WI38 (cell line): Measurements from ENCODE around the gene SRRM3.
A peak's percentile ranks its signal among the peaks of the same experiment; 100 is the strongest.
"Not testable (repeated sequence)": the region's sequence is repeated elsewhere in the genome, so short reads cannot be mapped to it uniquely, and the experiment has no call there.

Experiments used
- H3K4me3 ChIP-seq: 2 replicates; pipeline ENCODE4 v1.5.1; 2011; ENCODE audit warnings: low read depth, mild to moderate bottlenecking, control low read depth, low read length
- TF ChIP-seq, protein P1 (sequence below): IDR thresholded peaks from 2 replicates; pipeline ENCODE4 v1.5.1; 2012; ENCODE audit warnings: low read depth, mild to moderate bottlenecking, control low read depth, low read length

Gene SRRM3

DNA sequence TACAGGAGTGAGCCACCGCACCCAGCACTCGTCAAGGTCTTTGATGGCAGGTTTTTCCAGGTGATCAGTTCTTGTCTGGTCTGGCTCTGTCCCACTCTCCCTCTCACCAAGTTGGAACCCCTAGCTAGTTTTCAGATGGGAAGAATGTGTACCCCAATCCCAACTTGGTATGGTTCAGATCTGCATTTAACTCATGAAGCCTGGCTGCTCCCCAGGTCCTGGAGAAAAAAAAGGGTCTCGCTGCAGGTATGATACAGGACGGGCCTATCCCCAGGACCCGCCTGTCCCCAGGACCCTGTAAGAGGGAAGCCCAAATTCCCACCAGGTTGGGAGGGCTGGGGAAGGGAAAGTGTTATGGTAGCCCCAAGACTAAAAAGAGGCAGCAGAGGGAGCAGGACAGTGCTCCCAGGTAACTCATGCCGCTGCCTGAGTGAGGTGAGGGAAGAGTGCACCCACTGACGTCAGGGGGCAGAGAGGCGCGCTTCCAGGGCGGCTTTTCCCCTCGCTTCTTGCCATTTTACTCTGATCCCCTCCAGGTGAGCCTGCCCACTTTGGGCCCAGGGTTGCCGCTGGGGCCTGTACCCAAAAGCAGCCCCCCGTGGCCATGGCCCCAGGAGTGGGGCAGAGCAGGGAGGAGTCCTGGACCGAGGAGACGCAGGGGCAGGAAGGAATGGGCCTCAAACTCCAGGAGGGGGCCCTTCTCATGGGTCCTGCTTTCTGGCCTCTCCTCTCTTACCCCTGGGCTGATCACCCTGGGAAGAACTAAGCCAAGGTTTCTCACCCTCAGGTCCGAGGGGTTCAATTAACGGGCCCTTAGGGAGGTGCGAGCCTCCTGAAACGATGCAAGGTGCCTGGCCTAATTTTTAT lies 36.4 kb upstream of the SRRM3 start:
- TF ChIP-seq, protein P1, sequence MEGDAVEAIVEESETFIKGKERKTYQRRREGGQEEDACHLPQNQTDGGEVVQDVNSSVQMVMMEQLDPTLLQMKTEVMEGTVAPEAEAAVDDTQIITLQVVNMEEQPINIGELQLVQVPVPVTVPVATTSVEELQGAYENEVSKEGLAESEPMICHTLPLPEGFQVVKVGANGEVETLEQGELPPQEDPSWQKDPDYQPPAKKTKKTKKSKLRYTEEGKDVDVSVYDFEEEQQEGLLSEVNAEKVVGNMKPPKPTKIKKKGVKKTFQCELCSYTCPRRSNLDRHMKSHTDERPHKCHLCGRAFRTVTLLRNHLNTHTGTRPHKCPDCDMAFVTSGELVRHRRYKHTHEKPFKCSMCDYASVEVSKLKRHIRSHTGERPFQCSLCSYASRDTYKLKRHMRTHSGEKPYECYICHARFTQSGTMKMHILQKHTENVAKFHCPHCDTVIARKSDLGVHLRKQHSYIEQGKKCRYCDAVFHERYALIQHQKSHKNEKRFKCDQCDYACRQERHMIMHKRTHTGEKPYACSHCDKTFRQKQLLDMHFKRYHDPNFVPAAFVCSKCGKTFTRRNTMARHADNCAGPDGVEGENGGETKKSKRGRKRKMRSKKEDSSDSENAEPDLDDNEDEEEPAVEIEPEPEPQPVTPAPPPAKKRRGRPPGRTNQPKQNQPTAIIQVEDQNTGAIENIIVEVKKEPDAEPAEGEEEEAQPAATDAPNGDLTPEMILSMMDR = no peak

DNA sequence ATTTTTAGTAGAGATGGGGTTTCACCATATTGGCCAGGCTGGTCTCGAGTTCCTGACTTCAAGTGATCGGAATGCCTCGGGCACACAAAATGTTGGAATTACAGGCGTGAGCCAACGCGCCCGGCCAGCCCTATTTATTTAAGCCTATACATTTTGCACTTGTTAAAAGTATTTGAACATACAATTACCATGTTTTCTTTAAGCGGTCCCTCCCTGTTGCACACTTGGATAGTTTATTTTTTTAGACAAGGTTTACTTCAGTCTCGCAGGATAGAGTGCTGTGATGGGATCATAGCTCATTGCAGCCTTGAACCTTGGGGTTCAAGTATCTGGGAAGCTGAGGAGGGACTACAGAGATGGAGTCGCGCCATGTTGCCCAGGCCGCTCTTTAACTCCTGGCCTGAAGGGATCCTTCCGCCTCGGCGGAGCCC lies 35.7 kb upstream of the SRRM3 start:
- H3K4me3 ChIP-seq = no peak overlapping the region
- TF ChIP-seq, protein P1 = no peak

More for the DNA sequence above, 36.4 kb upstream of the SRRM3 start:
- no peak overlapping the region for H3K4me3 ChIP-seq

DNA sequence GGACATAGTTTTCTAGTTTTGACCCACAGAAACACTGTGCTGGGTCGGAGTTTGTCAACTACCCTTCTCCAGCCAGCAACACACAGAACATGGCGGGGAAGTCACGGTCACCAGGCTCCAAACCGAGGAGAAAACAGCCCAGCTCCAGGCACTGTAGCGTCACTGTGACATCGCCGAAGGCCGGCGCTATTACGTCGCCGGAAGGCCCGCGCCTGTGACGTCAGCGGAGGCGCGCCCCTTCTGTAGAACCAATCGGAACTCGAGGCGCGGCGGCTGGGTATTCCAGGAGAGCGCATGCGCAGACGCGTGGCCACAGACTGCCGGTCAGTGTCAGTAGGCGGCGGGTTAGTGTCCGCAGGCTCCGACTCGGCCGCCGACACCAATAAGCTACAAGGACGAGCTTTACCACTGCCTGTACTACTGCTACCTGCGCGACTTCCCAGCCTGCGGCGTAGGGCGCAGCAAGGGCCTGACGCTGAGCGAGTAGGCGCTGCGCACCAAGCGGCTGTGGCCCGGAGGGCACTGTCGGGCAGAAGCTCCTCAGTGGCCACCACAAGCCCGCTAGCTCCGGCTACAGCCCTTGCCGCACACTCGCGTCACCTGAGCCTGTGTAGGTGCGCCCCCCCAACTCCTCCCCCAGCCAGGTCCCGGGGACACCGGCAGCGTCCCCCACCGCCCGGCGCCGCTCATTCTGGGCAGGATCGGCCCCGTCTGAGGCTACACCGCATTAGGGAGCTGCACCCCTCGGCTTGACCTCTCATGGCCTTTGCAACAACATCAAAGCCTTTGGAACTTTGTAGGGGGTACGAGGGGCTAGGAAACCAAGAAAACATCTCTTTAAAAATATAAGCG lies 35.1 kb upstream of the SRRM3 start:
- peak overlapping the region; percentile 57 for H3K4me3 ChIP-seq
- TF ChIP-seq, protein P1 = no peak

DNA sequence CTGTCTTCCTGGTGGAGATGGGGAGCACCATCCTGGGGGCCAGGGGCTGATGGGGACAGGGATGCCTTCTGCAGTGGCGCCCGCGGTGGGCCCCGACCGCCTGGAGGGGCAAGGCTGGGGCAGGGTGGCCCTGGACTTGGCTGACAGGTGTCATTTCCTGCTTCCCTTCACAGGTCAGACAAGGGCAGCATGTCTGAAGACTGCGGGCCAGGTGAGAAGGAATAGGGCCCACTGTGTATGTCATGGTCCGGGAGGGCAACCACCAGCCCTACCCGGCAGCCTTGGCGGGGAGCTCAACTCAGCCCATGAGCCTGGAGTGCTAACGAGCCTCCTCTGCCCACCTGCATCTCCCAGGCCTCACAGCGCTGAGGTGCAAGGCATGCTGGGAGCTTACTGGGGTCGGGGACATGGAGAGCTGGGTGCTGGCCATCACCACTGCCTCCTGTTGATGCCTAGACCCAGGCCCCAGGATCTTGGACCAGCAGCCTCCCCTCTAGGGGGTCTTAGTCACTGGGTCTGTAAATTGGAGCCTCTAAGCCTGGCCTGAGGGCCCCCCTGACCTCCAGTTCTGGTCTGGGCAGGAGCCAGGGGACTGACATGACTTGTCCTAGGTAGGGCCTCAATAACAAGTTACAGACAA lies 28.0 kb upstream of the SRRM3 start:
- no peak overlapping the region for H3K4me3 ChIP-seq
- TF ChIP-seq, protein P1 = no peak

DNA sequence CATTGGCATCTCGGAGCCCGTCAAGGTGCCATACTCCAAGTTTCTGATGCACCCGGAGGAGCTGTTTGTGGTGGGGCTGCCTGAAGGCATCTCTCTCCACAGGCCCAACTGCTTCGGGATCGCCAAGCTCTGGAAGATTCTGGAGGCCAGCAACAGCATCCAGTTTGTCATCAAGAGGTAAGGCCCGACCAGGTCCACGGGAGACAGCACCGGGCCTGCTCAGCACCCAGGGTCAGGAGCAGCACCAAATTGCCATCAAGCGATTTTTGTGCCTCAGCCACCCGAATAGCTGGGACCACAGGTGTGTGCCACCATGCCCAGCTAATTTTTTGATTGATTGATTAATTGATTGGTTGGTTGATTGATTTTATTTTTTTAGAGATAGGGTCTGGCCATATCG lies 24.7 kb upstream of the SRRM3 start:
- not testable (repeated sequence) for H3K4me3 ChIP-seq

DNA sequence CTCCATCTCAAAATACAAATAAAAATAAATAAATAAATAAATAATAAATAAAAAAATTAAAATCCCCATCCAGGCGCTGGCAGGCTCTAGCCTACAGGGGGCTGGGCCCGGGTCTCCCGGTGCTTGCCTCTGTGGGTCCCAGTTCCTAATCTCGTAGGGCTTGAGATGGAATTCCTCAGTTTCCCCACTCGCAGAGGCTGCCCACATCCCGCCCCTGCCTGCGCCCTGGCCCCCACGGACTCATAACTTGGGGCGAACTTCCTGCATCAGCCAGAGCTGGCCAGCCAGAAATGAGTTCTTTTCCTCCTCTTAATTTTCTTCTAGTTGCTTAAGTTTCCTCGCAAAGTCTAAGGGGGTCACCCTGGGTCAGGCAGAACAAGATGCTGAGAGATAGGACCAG lies 22.0 kb upstream of the SRRM3 start:
- no peak overlapping the region for H3K4me3 ChIP-seq
- TF ChIP-seq, protein P1 = no peak

DNA sequence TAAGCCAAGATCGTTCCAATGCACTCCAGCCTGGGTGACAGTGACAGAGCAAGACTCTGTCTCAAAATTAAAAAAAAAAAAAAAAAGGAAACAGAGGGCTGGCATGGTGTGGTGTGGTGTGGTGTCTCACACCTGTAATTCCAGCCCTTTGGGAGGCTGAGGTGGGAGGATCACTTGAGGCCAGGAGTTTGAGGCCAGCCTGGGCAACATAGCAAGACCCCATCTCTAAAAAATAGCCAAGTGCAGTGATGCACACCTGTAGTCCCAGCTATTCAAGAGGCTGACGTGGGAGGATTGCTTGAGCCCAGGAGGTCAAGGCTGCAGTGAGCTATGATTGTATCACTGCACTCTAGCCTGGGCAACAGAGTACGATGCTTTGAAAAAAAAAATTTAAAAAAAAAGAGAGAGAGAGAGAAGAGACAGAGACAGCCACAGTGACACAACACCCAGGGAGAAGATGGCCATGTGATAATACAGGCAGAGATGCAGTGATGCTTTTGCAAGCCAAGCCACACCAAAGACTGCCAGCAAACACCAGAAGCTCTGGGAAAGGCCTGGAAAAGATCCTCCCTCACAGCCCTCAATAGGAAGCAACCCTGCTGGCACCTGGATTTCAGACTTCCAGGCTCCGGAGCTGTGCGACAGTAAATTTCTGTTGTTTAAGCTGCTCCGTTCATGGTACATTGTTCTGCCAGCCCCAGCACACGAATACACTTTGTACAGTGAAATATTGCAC lies 19.3 kb upstream of the SRRM3 start:
- TF ChIP-seq, protein P1 = no peak
- H3K4me3 ChIP-seq = no peak overlapping the region
